HG02938 (cell line): ENCODE measurements around the gene SALL4.
"Not testable (repeated sequence)": the region's sequence is repeated elsewhere in the genome, so short reads cannot be mapped to it uniquely, and the experiment has no call there.

Experiments used
- ATAC-seq: cut with Tn5 transposase; IDR thresholded peaks from one replicate; pipeline ENCODE4 v1.9.1; 2021; ENCODE audit warnings: mild to moderate bottlenecking, moderate library complexity; ENCODE audit not compliant: unreplicated experiment

SALL4 gene

DNA sequence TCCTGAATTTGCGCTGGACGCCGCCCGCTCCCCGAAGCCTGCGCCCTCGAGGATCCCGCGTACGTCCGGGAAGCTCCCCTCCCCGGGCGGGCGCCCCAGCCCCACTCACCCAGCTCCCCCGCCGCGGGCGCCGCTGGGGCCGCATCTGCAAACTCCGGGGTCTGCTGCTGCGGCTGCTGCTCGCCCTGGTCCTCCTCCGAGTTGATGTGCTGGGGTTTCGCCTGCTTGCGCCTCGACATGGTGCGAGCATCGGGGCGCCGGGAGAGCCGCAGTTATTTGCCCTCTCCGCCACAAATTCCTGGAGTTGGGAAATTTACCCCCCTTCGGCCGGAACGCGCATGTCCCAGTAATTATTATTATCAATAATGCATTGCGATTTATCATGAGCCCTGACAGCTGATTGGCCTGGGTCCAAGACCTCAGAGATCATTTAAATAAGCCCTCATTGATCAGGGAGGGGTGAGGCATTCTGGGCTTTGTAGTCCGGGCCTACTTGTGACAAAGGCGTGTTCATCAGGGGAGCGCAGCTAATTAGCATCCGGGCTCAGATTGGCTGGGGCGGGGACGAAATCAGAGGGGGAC lies at the start of gene SALL4:
SALL4 (minus strand) TSS at position 352 of the 582 bp plus-strand sequence; CDS start at position 239, 113 bp downstream.
- ATAC-seq: no peak

DNA sequence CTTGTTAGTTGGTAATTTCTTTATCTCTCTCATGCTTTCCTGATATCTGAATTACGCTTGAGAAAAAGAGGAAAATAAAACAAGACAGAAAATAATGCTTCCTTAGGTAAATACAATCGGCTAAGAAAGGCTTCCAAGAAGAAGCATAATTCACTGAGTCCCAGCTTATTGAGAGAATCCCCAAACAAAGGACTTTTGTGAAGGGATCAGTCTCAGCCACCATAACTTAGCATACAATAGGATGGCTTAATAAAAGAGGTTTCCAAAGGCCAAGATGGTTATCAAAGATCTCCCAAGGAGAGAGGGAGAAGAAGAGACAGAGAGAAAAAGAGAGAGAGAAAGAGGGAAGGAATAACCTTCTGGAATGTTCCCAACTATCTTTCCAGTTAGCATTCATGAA lies 46.0 kb upstream of the SALL4 start:
- ATAC-seq: no peak

DNA sequence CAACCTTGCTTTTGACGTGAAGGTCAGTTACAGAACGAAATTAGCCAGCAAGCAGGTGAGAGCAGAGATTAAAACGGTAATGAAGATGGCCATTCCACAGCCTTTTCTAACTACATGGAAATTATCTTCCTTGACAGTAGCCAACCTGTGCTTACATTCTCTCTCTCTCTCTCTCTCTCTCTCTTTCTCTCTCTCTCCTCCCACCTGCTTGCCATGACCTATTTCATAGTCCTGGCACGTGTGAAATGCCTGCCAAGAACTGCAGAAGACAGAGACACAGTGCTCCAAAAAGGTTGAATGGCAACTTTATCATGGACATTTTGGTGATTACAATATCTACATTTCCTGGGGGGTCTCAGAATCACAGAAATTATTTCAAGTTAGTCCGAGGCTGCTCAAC lies 38.5 kb upstream of the SALL4 start:
- no peak for ATAC-seq

DNA sequence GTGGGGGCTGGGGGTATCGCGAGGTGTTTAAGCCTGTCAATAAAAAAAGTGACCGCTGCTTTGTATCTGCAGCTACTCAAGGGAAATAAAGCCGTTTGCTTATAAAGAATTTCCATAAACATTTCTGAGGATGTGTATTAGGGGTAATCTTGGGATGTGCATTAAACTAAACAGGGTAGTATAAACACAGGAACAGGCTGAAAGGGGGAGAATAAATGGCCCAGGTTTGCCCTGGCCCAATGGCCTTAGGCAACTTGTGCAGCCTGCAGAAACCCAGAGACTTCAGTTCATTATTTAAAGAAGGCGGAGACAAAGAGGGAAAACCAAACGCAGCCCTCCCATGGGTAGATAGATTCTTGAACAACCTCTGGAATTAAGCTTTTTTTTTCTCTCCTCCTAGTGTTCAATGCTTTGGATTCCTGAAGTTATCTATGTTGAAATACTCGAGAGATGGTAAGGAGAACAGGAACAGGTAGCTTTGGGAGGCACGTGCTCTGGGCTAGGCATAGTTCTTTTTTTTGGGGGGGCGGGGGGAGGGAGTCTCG lies 35.6 kb upstream of the SALL4 start:
- ATAC-seq: no peak

DNA sequence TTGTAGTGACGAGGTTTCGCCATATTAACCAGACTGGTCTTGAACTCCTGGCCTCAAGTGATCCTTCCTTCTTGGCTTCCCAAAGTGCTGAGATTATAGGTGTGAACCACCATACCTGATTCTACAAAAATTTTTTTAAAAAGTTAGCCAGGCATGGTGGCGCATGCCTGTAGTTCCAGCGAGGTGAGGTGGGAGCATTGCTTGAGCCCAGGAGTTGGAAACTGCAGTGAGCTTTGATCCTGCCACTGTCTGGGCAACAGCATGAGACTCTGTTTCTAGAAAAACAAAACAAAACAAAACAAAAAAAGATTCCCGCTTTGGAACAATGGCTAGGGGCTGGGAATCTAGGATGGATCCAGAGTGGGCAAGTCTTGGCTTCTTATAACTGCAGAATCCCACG lies 35.1 kb upstream of the SALL4 start:
- ATAC-seq: no peak

DNA sequence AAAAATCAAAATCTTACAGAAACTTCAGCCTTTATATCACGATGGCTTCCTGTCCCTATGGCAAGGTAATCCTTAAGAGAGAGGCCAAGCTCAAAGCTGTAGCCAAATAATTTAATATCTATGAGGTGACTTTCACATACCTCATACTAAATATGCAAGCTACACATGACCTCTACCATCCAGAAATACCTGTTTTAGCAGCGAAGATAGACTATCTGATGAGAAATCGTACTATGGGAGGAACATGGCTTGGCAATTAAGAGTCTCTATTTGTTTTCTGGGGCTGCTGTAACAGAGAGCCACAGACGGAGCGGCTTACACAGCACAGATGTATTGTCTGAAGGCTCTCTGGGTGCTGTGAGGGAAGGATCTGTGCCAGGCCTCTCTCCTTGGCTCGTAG lies 31.0 kb upstream of the SALL4 start:
- no peak for ATAC-seq

DNA sequence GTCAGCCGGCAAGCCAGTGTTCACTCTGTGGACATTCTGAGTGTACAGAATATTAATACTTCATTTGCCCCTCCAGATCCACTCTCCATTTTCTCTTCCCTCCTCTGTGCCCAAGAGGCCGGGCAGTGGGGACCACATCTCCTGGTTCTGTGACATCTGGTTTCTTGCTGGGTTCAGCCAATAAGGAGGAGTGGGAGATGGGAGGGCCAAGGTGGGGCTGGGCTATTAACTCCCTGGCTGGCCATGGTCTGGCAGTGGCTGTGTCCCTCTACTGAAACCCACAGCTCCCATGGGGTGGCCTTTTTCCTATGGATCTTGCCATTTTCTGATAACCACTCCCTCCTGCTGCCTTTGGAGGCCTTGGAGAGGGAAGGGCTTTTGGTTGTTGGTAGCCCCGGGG lies 30.0 kb upstream of the SALL4 start:
- no peak for ATAC-seq

DNA sequence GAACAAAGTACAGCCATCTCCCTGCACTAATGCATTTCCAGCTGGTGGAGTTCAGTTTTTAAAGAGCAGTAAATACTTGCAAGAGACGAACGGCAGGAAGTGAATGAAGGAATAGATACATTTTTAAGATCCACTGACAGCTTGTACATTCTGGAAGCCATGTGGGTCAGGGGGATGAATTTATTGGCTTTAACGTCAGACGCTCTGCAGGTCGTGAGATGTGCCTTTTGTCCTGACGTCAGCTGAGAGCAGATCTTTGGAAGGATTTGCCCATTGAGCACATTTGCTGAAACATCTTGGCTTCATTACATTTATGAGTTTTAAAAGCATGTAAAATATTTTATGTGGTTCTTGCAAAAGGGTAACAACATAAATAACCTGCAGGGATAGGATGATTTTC lies 29.5 kb upstream of the SALL4 start:
- no peak for ATAC-seq

DNA sequence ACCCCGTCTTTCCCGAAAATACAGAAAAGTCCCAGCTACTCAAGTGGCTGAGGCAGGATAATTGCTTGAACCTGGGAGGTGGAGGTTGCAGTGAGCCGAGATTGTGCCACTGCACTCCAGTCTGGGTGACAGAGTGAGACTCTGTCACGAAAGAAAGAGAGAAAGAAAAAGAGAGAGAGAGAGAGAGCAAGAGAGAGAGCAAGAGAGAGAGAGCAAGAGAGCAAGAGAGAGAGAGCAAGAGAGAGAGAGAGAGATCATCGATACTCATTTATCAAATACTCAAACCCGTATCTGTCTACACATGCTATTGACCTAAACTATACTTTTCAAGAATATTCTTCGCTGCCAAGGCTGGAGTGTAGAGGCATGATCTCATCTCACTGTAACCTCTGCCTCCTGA lies 28.2 kb upstream of the SALL4 start:
- no peak for ATAC-seq

DNA sequence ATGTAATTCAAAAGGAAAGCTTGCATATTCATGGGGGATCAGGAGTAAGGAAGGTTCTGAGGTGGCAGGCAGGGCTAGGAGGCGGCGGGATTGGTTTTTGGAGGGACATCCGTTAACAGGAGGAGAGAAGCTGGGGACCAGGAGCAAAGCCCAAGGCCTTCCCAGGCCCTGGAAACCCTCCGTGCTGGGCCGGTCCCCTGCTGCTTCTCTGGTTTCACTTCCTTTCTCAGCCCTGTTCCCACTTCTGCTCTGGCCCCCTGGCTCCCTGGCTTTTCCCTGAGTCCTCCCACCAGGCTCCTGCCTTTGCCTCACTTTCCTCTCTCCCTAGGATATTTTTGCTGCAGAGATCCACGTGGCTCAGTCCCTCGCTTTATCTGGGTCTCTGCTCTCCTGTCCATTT lies 26.4 kb upstream of the SALL4 start:
- no peak for ATAC-seq

DNA sequence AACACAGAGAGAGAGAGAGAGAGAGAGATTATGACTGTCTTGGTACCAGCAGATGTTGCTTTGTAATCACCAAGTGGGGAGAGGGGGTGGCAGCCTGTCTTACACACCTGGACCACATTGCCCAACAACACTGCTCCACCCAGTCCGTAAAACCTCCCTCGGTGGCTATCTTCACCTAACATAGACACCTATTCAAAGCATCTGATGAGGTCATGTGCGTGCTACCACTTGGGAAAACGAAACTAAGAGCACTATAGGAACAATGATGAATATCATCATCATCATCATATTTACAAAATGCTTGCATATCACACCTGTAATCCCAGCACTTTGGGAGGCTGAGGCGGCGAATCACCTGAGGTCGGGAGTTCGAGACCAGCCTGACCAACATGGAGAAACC lies 24.1 kb upstream of the SALL4 start:
- no peak for ATAC-seq

DNA sequence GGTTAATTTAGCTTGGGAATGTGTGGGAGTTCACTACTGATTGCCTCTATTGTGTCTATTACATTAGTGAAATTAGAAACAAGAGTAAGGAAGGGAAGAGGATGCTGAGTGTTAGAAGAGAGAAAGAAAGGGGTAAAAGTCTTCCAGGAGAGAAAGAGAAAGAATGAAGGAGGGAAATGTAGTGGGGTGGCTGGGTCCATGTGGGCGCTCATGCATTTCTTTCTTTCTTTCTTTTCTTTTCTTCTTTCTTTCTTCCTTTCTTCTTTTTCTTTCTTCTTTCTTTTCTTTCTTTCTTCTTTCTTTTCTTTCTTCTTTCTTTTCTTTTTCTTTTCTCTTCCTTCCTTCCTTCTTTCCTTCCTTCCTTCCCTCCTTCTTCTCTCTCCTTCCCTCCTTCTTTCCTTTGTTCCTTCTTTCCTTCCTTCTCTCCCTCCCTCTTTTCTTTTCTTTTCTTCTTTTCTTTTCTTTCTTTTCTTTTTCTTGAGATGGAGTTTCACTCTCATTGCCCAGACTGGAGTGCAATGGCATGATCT lies 16.2 kb upstream of the SALL4 start:
- no peak for ATAC-seq

DNA sequence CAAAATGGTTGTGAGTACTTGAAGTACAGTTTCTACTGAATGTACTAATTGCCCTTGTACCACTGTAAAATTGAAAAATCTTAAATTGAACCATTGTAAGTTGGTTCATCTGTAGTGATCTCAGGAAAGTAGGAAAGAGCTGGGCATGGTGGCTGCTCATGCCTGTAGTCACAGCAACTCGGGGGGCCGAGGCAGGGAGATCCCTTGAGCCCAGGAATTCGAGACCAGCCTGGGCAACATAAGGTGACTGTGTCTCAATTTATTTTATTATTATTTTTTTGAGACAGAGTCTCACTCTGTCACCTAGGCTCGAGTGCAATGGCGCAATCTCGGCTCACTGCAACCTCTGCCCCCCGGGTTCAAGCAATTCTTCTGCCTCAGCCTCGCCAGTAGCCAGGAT lies 14.5 kb upstream of the SALL4 start:
- not testable (repeated sequence) for ATAC-seq

DNA sequence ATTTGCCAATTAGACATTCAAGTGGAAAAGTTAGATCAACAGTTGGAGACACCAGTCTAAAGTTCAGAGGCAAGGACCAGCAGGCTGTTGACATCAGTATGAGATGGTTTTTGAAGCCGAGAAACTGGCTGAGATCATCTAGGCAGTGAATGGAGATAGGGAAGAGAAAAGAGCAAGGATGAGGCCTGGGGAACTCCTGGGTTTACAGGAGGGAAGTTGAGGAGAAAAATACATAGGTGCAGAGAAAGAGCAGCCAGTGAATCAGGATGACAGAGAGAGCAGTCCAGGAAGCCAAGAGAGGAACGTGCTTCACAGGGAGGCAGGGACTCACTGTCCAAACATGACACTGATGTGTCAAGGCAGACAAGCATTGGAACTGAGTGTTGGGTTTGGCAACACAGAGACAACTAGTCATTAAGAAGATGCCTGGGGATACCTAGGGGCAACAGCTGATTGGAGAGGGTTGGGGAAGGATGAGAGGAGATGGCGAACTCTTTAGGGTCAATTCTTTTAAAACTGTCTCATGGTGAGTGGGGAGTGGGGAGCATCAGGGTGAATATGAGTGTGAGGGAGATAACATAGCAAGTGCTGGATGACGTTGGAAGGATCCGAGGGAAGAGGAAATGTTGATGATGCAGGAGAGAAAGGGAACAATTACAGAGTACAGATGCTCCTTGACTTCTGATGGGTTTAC lies 13.2 kb upstream of the SALL4 start:
- ATAC-seq: no peak

DNA sequence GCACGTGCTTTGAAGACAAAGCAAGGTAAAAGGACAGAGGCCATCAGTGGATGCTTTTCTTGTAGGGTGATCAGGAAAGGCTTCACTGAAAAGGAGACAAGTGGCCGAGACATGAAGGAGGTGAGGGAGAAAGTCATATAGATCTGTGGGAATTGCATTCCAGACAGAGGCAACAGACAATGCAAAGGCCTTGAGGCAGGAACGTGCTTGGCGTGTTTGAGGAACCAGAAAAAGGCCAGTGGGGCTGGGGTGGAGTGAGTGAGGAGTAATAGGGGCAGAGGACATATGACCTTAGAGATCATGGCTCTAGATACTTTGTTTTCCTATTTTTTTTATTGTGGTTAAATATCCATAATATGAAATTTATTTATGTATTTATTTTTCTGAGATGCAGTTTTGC lies 10.5 kb upstream of the SALL4 start:
- no peak for ATAC-seq

DNA sequence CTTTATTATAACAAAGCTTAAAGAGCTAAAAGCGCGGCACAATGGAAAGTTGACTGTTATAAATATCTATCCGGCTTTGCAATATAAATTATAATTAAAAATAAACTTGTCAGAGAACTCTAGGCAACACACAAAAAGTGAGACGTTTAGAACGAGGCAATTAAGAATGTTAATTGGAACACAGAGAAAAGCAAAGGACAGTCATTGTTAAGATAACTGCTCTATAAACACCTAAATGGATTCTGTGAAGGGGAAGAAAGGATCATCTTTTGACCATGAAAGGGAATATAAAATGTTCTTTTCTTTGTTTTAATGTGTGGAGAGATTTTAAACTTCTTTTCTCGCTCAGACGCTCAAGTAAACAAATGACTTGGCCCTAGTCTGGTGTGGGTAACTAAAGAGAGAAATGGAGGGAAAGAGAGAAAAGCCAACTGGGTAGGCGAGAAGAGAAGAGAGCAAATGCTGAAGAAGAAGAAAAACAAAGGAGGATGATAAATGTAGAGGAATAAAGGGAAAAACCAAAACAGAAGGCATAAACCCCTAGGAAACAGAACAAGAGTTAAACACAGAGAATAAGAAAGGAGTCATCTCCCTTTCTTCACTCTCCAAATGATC lies 9.3 kb upstream of the SALL4 start:
- no peak for ATAC-seq

DNA sequence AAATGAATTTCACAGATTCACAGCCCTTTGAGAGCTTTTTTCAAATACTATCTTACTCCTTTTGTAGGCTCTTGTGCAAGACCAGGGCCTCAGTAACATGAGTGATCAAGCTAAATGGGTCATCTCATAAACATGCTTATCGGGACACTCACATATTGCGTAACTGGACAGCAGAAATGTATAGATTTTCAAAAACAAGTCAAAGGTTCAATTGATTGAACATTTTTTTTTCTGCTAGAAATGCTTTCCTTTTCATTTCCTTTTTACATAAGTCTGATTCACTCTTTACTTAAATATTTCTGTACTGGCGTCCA lies 8.7 kb upstream of the SALL4 start:
- ATAC-seq: no peak

DNA sequence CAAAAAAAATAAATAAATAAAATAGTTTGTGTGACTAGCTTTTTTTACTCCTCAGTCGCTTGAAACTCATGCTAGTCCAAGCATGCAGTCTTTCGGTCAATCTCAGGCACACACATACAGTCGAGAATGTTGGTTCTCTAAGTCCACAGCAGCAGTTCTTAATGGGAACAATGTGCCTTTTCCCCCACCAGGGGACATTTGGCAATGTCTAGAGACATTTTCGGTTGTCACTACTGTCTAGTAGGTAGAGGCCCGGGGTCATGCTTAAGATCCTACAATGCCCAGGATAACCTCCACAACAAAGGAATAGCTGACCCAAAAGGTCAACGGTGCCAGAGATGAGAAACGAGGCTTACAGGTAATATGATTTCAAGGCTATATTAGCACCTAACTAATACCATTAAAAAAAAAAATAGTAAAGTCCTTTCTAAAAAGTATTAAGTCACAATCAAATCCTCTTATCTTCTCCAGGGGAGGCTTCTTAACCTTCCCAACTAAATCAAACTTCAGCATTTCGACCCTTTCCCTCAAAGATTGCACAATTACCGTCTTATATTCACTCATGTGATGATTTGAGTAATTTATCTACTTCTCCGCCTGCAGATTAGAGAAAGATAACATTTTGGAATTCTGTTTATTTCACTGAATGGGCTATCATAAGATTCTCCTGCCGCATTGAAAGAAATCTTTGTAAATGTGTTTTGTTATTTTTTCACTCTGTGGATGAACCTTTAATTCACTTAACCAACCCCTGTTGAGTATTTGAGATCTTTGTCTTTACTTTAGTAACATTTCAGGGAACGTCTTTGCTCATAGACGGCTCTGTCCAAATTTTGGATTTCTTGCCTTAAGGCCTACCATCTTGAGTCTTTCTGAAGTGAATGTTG lies 8.1 kb upstream of the SALL4 start:
- no peak for ATAC-seq

DNA sequence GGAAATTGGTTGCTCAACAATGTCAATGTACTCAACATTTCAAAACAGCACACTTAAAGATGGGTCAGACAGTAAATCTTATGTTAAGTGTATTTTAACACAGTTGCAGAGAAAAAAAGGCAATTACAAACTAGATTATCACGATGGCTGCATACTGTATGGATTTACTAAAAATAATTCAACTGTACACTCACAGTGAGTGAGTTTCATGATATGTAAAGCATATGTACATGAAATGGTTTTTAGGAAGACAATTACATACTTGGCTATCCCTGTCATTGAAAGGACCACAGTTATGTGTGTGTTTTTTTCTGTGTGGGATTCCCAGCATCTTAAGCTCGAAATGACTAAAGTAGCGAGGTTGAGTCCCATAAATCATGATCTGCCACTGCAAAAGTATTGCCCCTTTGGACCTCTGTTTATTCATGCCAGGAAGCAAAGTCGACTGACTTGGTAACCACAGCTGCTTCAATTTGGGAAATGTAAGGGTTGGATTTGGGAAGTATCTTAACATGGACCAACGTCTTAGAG lies 5.5 kb upstream of the SALL4 start:
- no peak for ATAC-seq

DNA sequence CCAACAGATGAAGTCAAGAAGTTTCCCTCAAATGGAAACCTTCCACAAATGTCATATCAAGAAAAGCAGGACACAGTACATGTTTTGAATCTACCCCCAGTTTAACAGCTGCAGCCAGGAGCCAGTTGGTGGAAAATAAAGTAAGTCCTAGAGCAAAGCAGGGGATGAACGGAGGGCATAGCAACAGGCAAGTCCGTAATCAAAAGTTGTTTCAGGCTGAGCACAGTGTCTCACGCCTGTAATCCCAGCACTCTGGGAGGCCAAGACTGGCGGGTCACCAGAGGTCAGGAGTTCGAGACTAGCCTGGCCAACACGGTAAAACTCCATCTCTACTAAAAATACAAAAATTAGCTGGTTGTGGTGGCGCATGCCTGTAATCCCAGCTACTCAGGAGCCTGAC lies 2.4 kb upstream of the SALL4 start:
- ATAC-seq: no peak
